ENCODE measurements around the gene LTBP2. TPM values are rescaled to one million over a fixed set of nuclear protein-coding genes. Genes with fewer than 3 reads are reported as not detected.

The LTBP2 gene
- total and polyA plus RNA-seq, 2 of the 13 experiments (the other 11 are each of a cell fraction or from before 2014, with no cell fraction given), result 0.20 to 0.41 TPM

DNA sequence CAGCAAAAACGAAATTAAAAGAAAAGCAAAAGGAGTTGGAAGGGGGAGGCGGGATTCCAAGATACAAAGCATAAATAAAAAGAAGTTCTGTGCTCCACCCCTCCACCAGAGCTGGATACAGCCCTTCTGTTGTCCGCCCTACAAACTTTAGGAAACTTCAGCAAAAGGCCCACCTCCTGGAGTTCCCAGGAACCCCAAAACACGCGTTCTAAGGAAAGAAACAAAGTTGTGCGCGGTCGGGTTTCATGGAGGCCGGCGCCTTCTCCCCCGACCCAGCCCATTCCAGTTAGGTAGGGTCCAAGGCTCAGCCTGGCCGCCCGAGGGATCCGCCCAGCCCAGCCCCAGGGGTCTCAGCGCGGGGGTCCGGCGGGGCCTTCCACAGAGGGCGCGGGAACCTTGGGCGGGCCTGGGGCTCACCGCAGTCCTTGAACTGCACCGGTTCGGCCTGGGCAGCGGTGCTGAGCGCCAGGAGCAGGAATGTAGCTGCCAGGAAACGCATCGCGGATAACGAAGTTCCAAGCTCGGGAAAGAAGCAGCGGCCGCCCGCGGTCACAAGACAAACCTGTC, 119.2 kb downstream of the LTBP2 start, which contains the start of gene NPC2 (continued):
- TF ChIP-seq, protein P1, sequence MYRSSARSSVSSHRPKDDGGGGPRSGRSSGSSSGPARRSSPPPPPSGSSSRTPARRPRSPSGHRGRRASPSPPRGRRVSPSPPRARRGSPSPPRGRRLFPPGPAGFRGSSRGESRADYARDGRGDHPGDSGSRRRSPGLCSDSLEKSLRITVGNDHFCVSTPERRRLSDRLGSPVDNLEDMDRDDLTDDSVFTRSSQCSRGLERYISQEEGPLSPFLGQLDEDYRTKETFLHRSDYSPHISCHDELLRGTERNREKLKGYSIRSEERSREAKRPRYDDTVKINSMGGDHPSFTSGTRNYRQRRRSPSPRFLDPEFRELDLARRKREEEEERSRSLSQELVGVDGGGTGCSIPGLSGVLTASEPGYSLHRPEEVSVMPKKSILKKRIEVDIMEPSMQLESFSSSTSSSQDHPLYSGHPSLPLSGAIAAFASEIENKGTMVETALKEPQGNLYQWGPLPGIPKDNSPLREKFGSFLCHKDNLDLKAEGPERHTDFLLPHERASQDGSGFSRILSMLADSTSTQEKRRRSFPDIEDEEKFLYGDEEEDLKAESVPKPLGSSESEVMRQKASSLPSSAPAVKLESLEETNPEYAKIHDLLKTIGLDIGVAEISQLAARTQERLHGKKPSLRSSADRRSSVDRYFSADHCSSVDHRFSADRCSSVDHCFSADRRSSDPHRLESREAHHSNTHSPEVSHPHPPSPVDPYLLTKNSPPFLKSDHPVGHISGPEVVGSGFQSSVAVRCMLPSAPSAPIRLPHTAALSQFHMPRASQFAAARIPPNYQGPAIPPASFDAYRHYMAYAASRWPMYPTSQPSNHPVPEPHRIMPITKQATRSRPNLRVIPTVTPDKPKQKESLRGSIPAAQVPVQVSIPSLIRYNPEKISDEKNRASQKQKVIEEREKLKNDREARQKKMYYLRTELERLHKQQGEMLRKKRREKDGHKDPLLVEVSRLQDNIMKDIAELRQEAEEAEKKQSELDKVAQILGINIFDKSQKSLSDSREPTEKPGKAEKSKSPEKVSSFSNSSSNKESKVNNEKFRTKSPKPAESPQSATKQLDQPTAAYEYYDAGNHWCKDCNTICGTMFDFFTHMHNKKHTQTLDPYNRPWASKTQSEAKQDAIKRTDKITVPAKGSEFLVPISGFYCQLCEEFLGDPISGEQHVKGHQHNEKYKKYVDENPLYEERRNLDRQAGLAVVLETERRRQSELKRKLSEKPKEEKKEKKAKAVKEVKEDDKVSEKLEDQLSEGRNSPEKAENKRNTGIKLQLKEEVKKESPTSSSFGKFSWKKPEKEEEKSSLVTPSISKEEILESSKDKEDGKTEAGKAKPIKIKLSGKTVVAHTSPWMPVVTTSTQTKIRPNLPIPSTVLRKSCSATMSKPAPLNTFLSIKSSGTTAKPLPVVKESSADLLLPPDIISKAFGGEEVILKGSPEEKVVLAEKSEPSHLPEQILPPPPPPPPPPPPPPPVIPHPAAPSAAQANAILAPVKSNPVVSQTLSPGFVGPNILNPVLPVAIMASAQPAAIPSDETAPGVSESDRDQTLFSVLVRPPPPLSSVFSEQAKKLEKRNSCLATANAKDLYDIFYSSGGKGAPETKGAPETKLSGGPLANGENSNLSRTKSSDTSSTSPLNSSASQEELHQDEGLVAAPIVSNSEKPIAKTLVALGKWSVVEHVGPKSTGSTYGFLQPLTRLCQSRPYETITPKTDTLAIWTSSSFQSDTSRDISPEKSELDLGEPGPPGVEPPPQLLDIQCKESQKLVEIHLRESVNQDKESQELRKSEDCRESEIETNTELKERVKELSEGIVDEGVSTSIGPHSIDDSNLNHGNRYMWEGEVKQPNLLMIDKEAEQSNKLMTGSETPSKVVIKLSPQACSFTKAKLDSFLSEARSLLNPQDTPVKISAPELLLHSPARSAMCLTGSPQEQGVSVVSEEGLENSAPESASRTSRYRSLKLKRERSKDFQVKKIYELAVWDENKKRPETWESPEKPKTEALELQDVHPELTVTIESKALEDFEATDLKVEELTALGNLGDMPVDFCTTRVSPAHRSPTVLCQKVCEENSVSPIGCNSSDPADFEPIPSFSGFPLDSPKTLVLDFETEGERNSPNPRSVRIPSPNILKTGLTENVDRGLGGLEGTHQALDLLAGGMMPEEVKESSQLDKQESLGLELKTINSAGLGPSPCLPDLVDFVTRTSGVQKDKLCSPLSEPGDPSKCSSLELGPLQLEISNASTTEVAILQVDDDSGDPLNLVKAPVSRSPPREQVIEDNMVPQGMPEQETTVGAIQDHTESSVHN (CRISPR knock-in tag; IDR thresholded peaks at IDR 0.05), result no peak
- TF ChIP-seq ZBTB7A (CRISPR knock-in tag; IDR thresholded peaks at IDR 0.05) (peak; percentile 92), NRL (CRISPR knock-in tag; IDR thresholded peaks at IDR 0.05; ENCODE audit: borderline replicate concordance) (peak; percentile 25; the same call in 1 of the 2 replicates), SP5 (CRISPR knock-in tag; IDR thresholded peaks at IDR 0.05; ENCODE audit: borderline replicate concordance, low read depth) (0 out of 2 replicates have a peak, but pooled peaks have one; percentile 82), REL (CRISPR knock-in tag; conservative IDR thresholded peaks at IDR 0.05) (no peak), ZKSCAN5 (CRISPR knock-in tag; IDR thresholded peaks at IDR 0.05) (no peak), ZFP36L2 (CRISPR knock-in tag; IDR thresholded peaks at IDR 0.05) (no peak), ZFP37 (CRISPR knock-in tag; IDR thresholded peaks at IDR 0.05; ENCODE audit: borderline replicate concordance) (no peak), MIXL1 (CRISPR knock-in tag; IDR thresholded peaks at IDR 0.05) (0 out of 2 replicates have a peak, but pooled peaks have one; percentile 17), ZNF709 (CRISPR knock-in tag; IDR thresholded peaks at IDR 0.05) (0 out of 2 replicates have a peak, but pooled peaks have one; percentile 31), SIN3A (IDR thresholded peaks at IDR 0.05; ENCODE audit: borderline replicate concordance, low read depth, low read length) (peak; percentile 59; the same call in 1 of the 2 replicates), ZNF282 (IDR thresholded peaks at IDR 0.05; ENCODE audit: partially characterized antibody) (no peak), SIX1 (CRISPR knock-in tag; IDR thresholded peaks at IDR 0.05; ENCODE audit: borderline replicate concordance) (no peak), ZNF484 (CRISPR knock-in tag; IDR thresholded peaks at IDR 0.05; ENCODE audit: borderline replicate concordance, low read depth) (no peak), ZNF749 (CRISPR knock-in tag; IDR thresholded peaks at IDR 0.05; ENCODE audit: borderline replicate concordance) (no peak), ZNF839 (CRISPR knock-in tag; IDR thresholded peaks at IDR 0.05; ENCODE audit: borderline replicate concordance) (no peak), SRY (CRISPR knock-in tag; IDR thresholded peaks at IDR 0.05) (no peak; the same call in 1 of the 2 replicates), IKZF4 (CRISPR knock-in tag; IDR thresholded peaks at IDR 0.05; ENCODE audit: borderline replicate concordance, low read depth, not compliant biosample characterization) (peak; percentile 27)
- TF ChIP-seq, protein P2, sequence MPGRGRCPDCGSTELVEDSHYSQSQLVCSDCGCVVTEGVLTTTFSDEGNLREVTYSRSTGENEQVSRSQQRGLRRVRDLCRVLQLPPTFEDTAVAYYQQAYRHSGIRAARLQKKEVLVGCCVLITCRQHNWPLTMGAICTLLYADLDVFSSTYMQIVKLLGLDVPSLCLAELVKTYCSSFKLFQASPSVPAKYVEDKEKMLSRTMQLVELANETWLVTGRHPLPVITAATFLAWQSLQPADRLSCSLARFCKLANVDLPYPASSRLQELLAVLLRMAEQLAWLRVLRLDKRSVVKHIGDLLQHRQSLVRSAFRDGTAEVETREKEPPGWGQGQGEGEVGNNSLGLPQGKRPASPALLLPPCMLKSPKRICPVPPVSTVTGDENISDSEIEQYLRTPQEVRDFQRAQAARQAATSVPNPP (CRISPR knock-in tag; IDR thresholded peaks at IDR 0.05), result no peak
- TF ChIP-seq, protein P3, sequence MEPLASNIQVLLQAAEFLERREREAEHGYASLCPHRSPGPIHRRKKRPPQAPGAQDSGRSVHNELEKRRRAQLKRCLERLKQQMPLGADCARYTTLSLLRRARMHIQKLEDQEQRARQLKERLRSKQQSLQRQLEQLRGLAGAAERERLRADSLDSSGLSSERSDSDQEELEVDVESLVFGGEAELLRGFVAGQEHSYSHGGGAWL (CRISPR knock-in tag; IDR thresholded peaks at IDR 0.05), result no peak; the same call in 1 of the 2 replicates

Measured in HepG2 (cell line).